Measurements from ENCODE around the gene IGSF22. TPM values are rescaled to one million over a fixed set of nuclear protein-coding genes. Genes with fewer than 3 reads are reported as not detected.

Gene IGSF22
- total RNA-seq, 1 donor from 2014 or later: 7.3 TPM

- peaks cover 0 to 6% (median 2%) of the 10 kb centered on the region in 3 donors for H3K27me3 ChIP-seq (ENCODE audit: control insufficient read depth in 3 of 3, insufficient read depth in 3 of 3, low read length in 3 of 3)
- H3K9me3 ChIP-seq (ENCODE audit: control insufficient read depth in 3 of 3, low read length in 3 of 3): no peaks in the 10 kb centered on the region
- H3K4me3 ChIP-seq (ENCODE audit: low read length in 3 of 3): no peak overlapping the region
- no peak overlapping the region for H3K9ac ChIP-seq (ENCODE audit: low read depth in 1 of 3, low read length in 3 of 3)
- H3K4me1 ChIP-seq (ENCODE audit: control insufficient read depth in 3 of 3, insufficient read depth in 3 of 3, low read length in 3 of 3): peaks cover 0 to 14% (median 12%) of the 10 kb centered on the region in 3 donors
- no peaks in the 10 kb centered on the region for H3K36me3 ChIP-seq (ENCODE audit: control insufficient read depth in 3 of 3, insufficient read depth in 3 of 3, low read length in 3 of 3)
- H3K27ac ChIP-seq (ENCODE audit: low read depth, low read length): no peak overlapping the region
These were observed 42.5 kb upstream of the IGSF22 start for GRCh38 chr11:18768472-18768901.

GRCh38 chr11:18766015-18766414 is 40.0 kb upstream of the IGSF22 start:
- peaks cover 0 to 3% (median 0%) of the 10 kb centered on the region in 3 donors for H3K27me3 ChIP-seq (ENCODE audit: control insufficient read depth in 3 of 3, insufficient read depth in 3 of 3, low read length in 3 of 3)
- H3K4me1 ChIP-seq (ENCODE audit: control insufficient read depth in 3 of 3, insufficient read depth in 3 of 3, low read length in 3 of 3): peaks cover 0 to 14% (median 12%) of the 10 kb centered on the region in 3 donors
- H3K9me3 ChIP-seq (ENCODE audit: control insufficient read depth in 3 of 3, low read length in 3 of 3): no peaks in the 10 kb centered on the region
- no peaks in the 10 kb centered on the region for H3K36me3 ChIP-seq (ENCODE audit: control insufficient read depth in 3 of 3, insufficient read depth in 3 of 3, low read length in 3 of 3)
- no peak overlapping the region for H3K27ac ChIP-seq (ENCODE audit: low read depth, low read length)
- H3K4me3 ChIP-seq (ENCODE audit: low read length in 3 of 3): no peak overlapping the region
- no peak overlapping the region for H3K9ac ChIP-seq (ENCODE audit: low read depth in 1 of 3, low read length in 3 of 3)

- Histone ChIP-seq H3K36me3 (ENCODE audit: control insufficient read depth in 3 of 3, insufficient read depth in 3 of 3, low read length in 3 of 3) (no peaks in the 10 kb centered on the region), H3K4me3 (ENCODE audit: low read length in 3 of 3) (no peak overlapping the region), H3K27me3 (ENCODE audit: control insufficient read depth in 3 of 3, insufficient read depth in 3 of 3, low read length in 3 of 3) (no peaks in the 10 kb centered on the region), H3K4me1 (ENCODE audit: control insufficient read depth in 3 of 3, insufficient read depth in 3 of 3, low read length in 3 of 3) (peaks cover 0 to 14% (median 12%) of the 10 kb centered on the region in 3 donors), H3K9ac (ENCODE audit: low read depth in 1 of 3, low read length in 3 of 3) (no peak overlapping the region), H3K27ac (ENCODE audit: low read depth, low read length) (no peak overlapping the region), H3K9me3 (ENCODE audit: control insufficient read depth in 3 of 3, low read length in 3 of 3) (no peaks in the 10 kb centered on the region)
These were observed 39.6 kb upstream of the IGSF22 start for GRCh38 chr11:18765554-18765953.

- Histone ChIP-seq H3K36me3 (ENCODE audit: control insufficient read depth in 3 of 3, insufficient read depth in 3 of 3, low read length in 3 of 3) (no peaks in the 10 kb centered on the region), H3K27ac (ENCODE audit: low read depth, low read length) (no peak overlapping the region), H3K4me3 (ENCODE audit: low read length in 3 of 3) (no peak overlapping the region), H3K4me1 (ENCODE audit: control insufficient read depth in 3 of 3, insufficient read depth in 3 of 3, low read length in 3 of 3) (no peaks in the 10 kb centered on the region), H3K27me3 (ENCODE audit: control insufficient read depth in 3 of 3, insufficient read depth in 3 of 3, low read length in 3 of 3) (no peaks in the 10 kb centered on the region), H3K9me3 (ENCODE audit: control insufficient read depth in 3 of 3, low read length in 3 of 3) (no peaks in the 10 kb centered on the region), H3K9ac (ENCODE audit: low read depth in 1 of 3, low read length in 3 of 3) (no peak overlapping the region)
These were observed 35.8 kb upstream of the IGSF22 start for GRCh38 chr11:18761741-18762140.

- Histone ChIP-seq H3K4me3 (ENCODE audit: low read length in 3 of 3) (no peak overlapping the region), H3K9me3 (ENCODE audit: control insufficient read depth in 3 of 3, low read length in 3 of 3) (no peaks in the 10 kb centered on the region)
These were observed 35.2 kb upstream of the IGSF22 start for GRCh38 chr11:18761144-18761543.

GRCh38 chr11:18757811-18758210 is 31.8 kb upstream of the IGSF22 start:
- Histone ChIP-seq H3K4me1 (ENCODE audit: control insufficient read depth in 3 of 3, insufficient read depth in 3 of 3, low read length in 3 of 3) (no peaks in the 10 kb centered on the region), H3K36me3 (ENCODE audit: control insufficient read depth in 3 of 3, insufficient read depth in 3 of 3, low read length in 3 of 3) (no peaks in the 10 kb centered on the region), H3K27ac (ENCODE audit: low read depth, low read length) (no peak overlapping the region), H3K9me3 (ENCODE audit: control insufficient read depth in 3 of 3, low read length in 3 of 3) (no peaks in the 10 kb centered on the region), H3K4me3 (ENCODE audit: low read length in 3 of 3) (no peak overlapping the region), H3K27me3 (ENCODE audit: control insufficient read depth in 3 of 3, insufficient read depth in 3 of 3, low read length in 3 of 3) (peaks cover 0 to 3% (median 3%) of the 10 kb centered on the region in 3 donors), H3K9ac (ENCODE audit: low read depth in 1 of 3, low read length in 3 of 3) (no peak overlapping the region)

More at GRCh38 chr11:18761144-18761543, 35.2 kb upstream of the IGSF22 start:
- Histone ChIP-seq H3K27ac (ENCODE audit: low read depth, low read length) (no peak overlapping the region), H3K4me1 (ENCODE audit: control insufficient read depth in 3 of 3, insufficient read depth in 3 of 3, low read length in 3 of 3) (no peaks in the 10 kb centered on the region), H3K9ac (ENCODE audit: low read depth in 1 of 3, low read length in 3 of 3) (no peak overlapping the region), H3K27me3 (ENCODE audit: control insufficient read depth in 3 of 3, insufficient read depth in 3 of 3, low read length in 3 of 3) (no peaks in the 10 kb centered on the region), H3K36me3 (ENCODE audit: control insufficient read depth in 3 of 3, insufficient read depth in 3 of 3, low read length in 3 of 3) (no peaks in the 10 kb centered on the region)

- H3K27ac ChIP-seq (ENCODE audit: low read depth, low read length): no peak overlapping the region
- peaks cover 0 to 3% (median 3%) of the 10 kb centered on the region in 3 donors for H3K27me3 ChIP-seq (ENCODE audit: control insufficient read depth in 3 of 3, insufficient read depth in 3 of 3, low read length in 3 of 3)
- H3K4me3 ChIP-seq (ENCODE audit: low read length in 3 of 3): no peak overlapping the region
- no peak overlapping the region for H3K9ac ChIP-seq (ENCODE audit: low read depth in 1 of 3, low read length in 3 of 3)
- H3K36me3 ChIP-seq (ENCODE audit: control insufficient read depth in 3 of 3, insufficient read depth in 3 of 3, low read length in 3 of 3): no peaks in the 10 kb centered on the region
- H3K4me1 ChIP-seq (ENCODE audit: control insufficient read depth in 3 of 3, insufficient read depth in 3 of 3, low read length in 3 of 3): no peaks in the 10 kb centered on the region
- H3K9me3 ChIP-seq (ENCODE audit: control insufficient read depth in 3 of 3, low read length in 3 of 3): no peaks in the 10 kb centered on the region
These were observed 30.9 kb upstream of the IGSF22 start for GRCh38 chr11:18756889-18757288.

GRCh38 chr11:18754308-18754707 is 28.3 kb upstream of the IGSF22 start:
- Histone ChIP-seq H3K4me3 (ENCODE audit: low read length in 3 of 3) (no peak overlapping the region), H3K36me3 (ENCODE audit: control insufficient read depth in 3 of 3, insufficient read depth in 3 of 3, low read length in 3 of 3) (no peaks in the 10 kb centered on the region), H3K9ac (ENCODE audit: low read depth in 1 of 3, low read length in 3 of 3) (no peak overlapping the region), H3K27me3 (ENCODE audit: control insufficient read depth in 3 of 3, insufficient read depth in 3 of 3, low read length in 3 of 3) (peaks cover 0 to 9% (median 3%) of the 10 kb centered on the region in 3 donors), H3K27ac (ENCODE audit: low read depth, low read length) (no peak overlapping the region), H3K4me1 (ENCODE audit: control insufficient read depth in 3 of 3, insufficient read depth in 3 of 3, low read length in 3 of 3) (no peaks in the 10 kb centered on the region), H3K9me3 (ENCODE audit: control insufficient read depth in 3 of 3, low read length in 3 of 3) (no peaks in the 10 kb centered on the region)

- Histone ChIP-seq H3K36me3 (ENCODE audit: control insufficient read depth in 3 of 3, insufficient read depth in 3 of 3, low read length in 3 of 3) (no peaks in the 10 kb centered on the region), H3K9me3 (ENCODE audit: control insufficient read depth in 3 of 3, low read length in 3 of 3) (no peaks in the 10 kb centered on the region), H3K9ac (ENCODE audit: low read depth in 1 of 3, low read length in 3 of 3) (no peak overlapping the region), H3K27me3 (ENCODE audit: control insufficient read depth in 3 of 3, insufficient read depth in 3 of 3, low read length in 3 of 3) (peaks cover 0 to 9% (median 3%) of the 10 kb centered on the region in 3 donors), H3K4me1 (ENCODE audit: control insufficient read depth in 3 of 3, insufficient read depth in 3 of 3, low read length in 3 of 3) (no peaks in the 10 kb centered on the region), H3K4me3 (ENCODE audit: low read length in 3 of 3) (no peak overlapping the region), H3K27ac (ENCODE audit: low read depth, low read length) (no peak overlapping the region)
These were observed 26.5 kb upstream of the IGSF22 start for GRCh38 chr11:18752502-18752901.

- H3K4me3 ChIP-seq (ENCODE audit: low read length in 3 of 3): no peak overlapping the region
- no peak overlapping the region for H3K9ac ChIP-seq (ENCODE audit: low read depth in 1 of 3, low read length in 3 of 3)
- H3K27ac ChIP-seq (ENCODE audit: low read depth, low read length): no peak overlapping the region
- H3K27me3 ChIP-seq (ENCODE audit: control insufficient read depth in 3 of 3, insufficient read depth in 3 of 3, low read length in 3 of 3): peaks cover 0 to 9% (median 3%) of the 10 kb centered on the region in 3 donors
- no peaks in the 10 kb centered on the region for H3K36me3 ChIP-seq (ENCODE audit: control insufficient read depth in 3 of 3, insufficient read depth in 3 of 3, low read length in 3 of 3)
- H3K9me3 ChIP-seq (ENCODE audit: control insufficient read depth in 3 of 3, low read length in 3 of 3): no peaks in the 10 kb centered on the region
- no peaks in the 10 kb centered on the region for H3K4me1 ChIP-seq (ENCODE audit: control insufficient read depth in 3 of 3, insufficient read depth in 3 of 3, low read length in 3 of 3)
These were observed 25.0 kb upstream of the IGSF22 start for GRCh38 chr11:18750944-18751343.
